Measurements from ENCODE around the gene CHSY1.

DNA sequence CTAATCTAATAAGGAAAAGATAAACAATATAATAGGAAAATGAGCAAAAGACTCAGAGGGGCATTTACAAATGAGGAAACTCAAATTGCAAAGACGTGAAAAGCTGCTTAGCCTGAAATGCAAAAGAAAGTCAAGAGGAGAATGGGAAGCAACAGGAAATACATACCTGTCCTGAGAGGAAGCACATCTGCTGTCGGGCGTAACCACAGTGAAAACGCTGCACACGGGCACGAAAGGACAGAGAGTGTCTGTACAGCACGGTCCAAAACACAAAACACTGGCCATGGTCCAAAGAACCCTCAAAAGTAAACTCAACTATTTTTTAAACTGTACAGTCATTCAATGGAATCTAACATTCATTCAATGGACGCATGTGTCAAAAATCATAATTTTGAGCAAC is 100.6 kb downstream of the CHSY1 start:
- TF ChIP-seq, protein P1, sequence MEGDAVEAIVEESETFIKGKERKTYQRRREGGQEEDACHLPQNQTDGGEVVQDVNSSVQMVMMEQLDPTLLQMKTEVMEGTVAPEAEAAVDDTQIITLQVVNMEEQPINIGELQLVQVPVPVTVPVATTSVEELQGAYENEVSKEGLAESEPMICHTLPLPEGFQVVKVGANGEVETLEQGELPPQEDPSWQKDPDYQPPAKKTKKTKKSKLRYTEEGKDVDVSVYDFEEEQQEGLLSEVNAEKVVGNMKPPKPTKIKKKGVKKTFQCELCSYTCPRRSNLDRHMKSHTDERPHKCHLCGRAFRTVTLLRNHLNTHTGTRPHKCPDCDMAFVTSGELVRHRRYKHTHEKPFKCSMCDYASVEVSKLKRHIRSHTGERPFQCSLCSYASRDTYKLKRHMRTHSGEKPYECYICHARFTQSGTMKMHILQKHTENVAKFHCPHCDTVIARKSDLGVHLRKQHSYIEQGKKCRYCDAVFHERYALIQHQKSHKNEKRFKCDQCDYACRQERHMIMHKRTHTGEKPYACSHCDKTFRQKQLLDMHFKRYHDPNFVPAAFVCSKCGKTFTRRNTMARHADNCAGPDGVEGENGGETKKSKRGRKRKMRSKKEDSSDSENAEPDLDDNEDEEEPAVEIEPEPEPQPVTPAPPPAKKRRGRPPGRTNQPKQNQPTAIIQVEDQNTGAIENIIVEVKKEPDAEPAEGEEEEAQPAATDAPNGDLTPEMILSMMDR (IDR thresholded peaks at IDR 0.05; ENCODE audit: low read depth, low read length), result no peak
- no peak for TF ChIP-seq EZH2phosphoT487 (IDR thresholded peaks at IDR 0.05; ENCODE audit: low read depth)
